ENCODE results near the gene ADM.

Gene ADM

DNA sequence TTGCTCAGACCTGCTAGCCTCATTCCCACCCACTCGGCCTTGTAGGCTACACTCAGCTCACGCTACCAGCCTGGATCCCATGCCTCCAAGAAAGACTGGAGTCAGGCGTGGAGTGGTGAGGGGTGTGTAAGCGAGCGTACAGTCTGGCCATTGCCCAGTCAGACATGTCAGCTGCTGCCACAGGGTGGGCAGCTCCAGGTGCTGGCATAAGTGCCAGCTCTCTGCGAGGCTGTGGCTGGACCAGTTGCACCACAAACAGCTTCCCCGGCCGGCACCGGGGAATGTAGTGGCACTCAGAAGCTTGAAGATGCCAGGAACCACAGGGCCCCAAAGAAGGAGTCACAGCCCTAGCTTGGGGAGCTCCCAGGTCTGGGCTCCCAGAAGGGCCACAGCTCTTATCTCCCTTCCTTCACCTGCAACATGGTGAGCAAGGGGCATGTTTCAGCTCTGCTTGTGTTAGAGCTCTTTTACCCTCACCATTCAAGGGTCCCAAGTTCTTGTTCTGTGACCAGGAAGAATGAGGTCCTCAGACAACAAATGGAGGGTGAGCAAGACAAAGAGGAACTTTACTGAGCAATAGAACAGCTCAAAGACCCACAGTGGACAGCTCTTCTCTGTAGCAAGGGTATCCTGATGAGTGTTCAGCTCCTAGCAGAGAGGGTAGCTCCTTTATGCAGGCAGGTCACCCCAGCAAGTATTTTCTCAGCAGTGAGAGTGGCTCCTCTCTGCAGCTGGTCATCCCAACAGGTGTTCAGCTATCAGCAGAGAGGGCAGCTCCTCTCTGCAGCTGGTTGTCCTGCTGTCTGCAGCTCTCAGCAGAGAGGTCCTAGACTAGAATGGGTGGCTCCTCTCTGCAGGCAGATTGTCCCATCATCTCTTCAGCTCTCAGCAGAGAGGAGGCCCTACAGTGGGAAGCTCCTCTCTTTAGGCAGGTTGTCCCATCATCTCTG lies 16.8 kb upstream of the ADM start:
- TF ChIP-seq, protein P1, sequence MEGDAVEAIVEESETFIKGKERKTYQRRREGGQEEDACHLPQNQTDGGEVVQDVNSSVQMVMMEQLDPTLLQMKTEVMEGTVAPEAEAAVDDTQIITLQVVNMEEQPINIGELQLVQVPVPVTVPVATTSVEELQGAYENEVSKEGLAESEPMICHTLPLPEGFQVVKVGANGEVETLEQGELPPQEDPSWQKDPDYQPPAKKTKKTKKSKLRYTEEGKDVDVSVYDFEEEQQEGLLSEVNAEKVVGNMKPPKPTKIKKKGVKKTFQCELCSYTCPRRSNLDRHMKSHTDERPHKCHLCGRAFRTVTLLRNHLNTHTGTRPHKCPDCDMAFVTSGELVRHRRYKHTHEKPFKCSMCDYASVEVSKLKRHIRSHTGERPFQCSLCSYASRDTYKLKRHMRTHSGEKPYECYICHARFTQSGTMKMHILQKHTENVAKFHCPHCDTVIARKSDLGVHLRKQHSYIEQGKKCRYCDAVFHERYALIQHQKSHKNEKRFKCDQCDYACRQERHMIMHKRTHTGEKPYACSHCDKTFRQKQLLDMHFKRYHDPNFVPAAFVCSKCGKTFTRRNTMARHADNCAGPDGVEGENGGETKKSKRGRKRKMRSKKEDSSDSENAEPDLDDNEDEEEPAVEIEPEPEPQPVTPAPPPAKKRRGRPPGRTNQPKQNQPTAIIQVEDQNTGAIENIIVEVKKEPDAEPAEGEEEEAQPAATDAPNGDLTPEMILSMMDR (conservative IDR thresholded peaks at IDR 0.05; ENCODE audit: low read depth, low read length), result no peak

DNA sequence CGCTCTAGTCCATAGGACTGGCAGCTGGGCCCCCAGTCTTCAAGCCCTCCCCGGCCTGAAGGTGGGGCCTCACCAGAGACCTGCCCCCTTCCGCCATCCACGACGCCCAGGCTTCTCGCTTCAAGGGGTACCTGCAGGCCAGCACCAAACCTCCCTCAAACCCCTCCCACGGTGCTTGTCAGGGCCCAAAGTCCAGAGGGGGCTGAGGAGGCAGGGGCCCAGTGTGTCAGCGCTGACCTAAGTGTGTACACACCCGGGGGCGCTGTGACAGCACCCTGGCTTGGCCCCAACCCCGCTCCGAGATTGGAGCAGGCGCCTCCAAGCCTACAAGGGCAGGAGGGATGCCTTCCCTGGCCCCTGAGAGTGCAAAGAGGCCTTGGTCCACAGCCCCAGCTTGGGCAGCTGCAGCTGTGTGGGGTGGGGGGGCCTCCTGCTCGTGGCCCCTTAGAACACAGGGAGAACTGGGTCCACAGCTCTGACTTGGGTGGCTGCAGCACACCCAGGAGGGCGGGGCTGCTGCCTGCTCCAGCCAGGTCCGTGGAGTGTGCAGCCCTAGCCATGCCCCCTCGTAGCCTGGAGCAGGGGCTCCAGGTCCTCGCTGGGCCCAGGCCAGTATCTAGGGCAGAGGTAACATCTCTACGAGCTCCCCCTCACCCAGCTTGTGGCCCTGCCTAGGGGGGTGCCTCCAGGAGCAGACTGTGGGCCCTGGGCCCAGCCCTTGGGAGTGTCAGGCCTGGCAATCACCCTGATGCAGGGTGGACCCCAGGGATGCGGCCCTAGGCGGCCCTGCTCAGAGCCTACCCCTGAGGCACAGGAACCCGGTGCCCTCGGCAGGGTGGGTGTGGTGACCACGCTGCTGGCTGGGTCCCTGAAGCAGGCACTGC lies 15.8 kb upstream of the ADM start:
- Histone ChIP-seq H3K27ac (no peak overlapping the region), H3K9ac (no peak overlapping the region), H3K79me2 (ENCODE audit: insufficient read depth, low read depth) (peaks cover 4% of the 10 kb centered on the region; the same call in 1 of the 2 replicates), H3K36me3 (ENCODE audit: insufficient read depth) (no peaks in the 10 kb centered on the region), H4K20me1 (ENCODE audit: insufficient read depth) (no peaks in the 10 kb centered on the region), H2AFZ (ENCODE audit: low read depth) (no peak overlapping the region), H3K4me3 (IDR thresholded peaks at IDR 0.05; ENCODE audit: insufficient read depth, low read depth, low read length) (no peak overlapping the region), H3K4me1 (ENCODE audit: low read depth, poor library complexity, severe bottlenecking) (peaks cover 20% of the 10 kb centered on the region), H3K27me3 (ENCODE audit: insufficient read depth, low read depth) (no peaks in the 10 kb centered on the region), H3K4me2 (no peak overlapping the region)
- TF ChIP-seq, protein P1 (conservative IDR thresholded peaks at IDR 0.05; ENCODE audit: low read depth, low read length), result no peak

More for the DNA sequence above, 16.8 kb upstream of the ADM start:
- H4K20me1 ChIP-seq (ENCODE audit: insufficient read depth), result no peaks in the 10 kb centered on the region
- H3K4me1 ChIP-seq (ENCODE audit: low read depth, poor library complexity, severe bottlenecking), result peaks cover 17% of the 10 kb centered on the region
- H3K4me3 ChIP-seq (IDR thresholded peaks at IDR 0.05; ENCODE audit: insufficient read depth, low read depth, low read length), result no peak overlapping the region
- no peaks in the 10 kb centered on the region for H3K36me3 ChIP-seq (ENCODE audit: insufficient read depth)
- H3K79me2 ChIP-seq (ENCODE audit: insufficient read depth, low read depth), result peaks cover 10% of the 10 kb centered on the region; the same call in 1 of the 2 replicates
- no peaks in the 10 kb centered on the region for H3K27me3 ChIP-seq (ENCODE audit: insufficient read depth, low read depth)
- no peak overlapping the region for H3K9ac ChIP-seq
- no peak overlapping the region for H3K27ac ChIP-seq
- no peak overlapping the region for H3K4me2 ChIP-seq
- H2AFZ ChIP-seq (ENCODE audit: low read depth), result no peak overlapping the region

DNA sequence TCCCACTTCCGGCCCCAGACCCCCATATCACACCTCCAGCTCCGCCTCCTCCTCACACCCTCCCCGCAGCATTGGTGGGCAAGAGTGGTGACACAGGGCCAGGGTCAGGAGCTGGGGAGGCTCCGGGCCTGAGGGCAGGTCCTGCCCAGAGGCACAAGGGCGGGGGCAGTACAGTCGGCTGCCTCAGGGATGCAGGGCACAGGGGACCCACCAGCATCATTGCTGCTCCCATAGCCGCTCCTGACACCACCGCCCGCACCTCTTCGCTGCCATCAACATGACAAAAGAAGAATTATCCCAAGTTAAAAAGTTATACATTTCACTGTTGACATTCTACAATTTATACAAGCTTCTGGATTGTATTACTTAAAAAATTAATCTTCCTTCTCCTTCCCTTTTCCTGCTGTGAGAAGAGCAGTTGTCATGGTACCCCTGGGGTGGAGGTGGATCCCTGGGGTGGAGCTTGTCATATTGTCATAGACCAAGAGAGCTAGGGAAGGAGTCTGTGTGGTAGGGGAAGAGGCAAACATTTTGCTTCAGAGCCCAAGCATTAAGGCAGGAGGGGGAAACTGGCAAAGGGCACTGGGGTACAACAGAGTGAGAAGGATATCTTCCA lies 15.0 kb upstream of the ADM start:
- H2AFZ ChIP-seq (ENCODE audit: low read depth), result no peak overlapping the region
- no peak overlapping the region for H3K4me2 ChIP-seq
- no peak overlapping the region for H3K4me3 ChIP-seq (IDR thresholded peaks at IDR 0.05; ENCODE audit: insufficient read depth, low read depth, low read length)
- H3K27ac ChIP-seq, result no peak overlapping the region
- no peak overlapping the region for H3K9ac ChIP-seq
- peaks cover 26% of the 10 kb centered on the region for H3K4me1 ChIP-seq (ENCODE audit: low read depth, poor library complexity, severe bottlenecking)
- no peaks in the 10 kb centered on the region for H3K79me2 ChIP-seq (ENCODE audit: insufficient read depth, low read depth)
- H4K20me1 ChIP-seq (ENCODE audit: insufficient read depth), result no peaks in the 10 kb centered on the region
- no peaks in the 10 kb centered on the region; the same call in 1 of the 2 replicates for H3K27me3 ChIP-seq (ENCODE audit: insufficient read depth, low read depth)
- TF ChIP-seq, protein P1 (conservative IDR thresholded peaks at IDR 0.05; ENCODE audit: low read depth, low read length), result no peak
- H3K36me3 ChIP-seq (ENCODE audit: insufficient read depth), result no peaks in the 10 kb centered on the region

All from KMS-11 (cell line).